ENCODE results near the gene FKBP8. TPM values are rescaled to one million over a fixed set of nuclear protein-coding genes. Genes with fewer than 3 reads are reported as not detected.
"Not testable (repeated sequence)": the region's sequence is repeated elsewhere in the genome, so short reads cannot be mapped to it uniquely, and the experiment has no call there.

FKBP8 gene
- total RNA-seq, 2 experiments from 2014 or later = 161 to 163 TPM

- Mint-ChIP-seq H3K36me3 (ENCODE audit: low read depth) (peaks cover 4% of the 10 kb centered on the region), H3K4me1 (ENCODE audit: low read depth) (peaks cover 24% of the 10 kb centered on the region), H3K4me3 (peak within 1 kb of the TSS; percentile 93), H3K27me3 (ENCODE audit: low read depth) (no peaks in the 10 kb centered on the region), H3K9me3 (no peaks in the 10 kb centered on the region), H3K27ac (peak within 1 kb of the TSS; percentile 92)
- peak; percentile 99 for DNase-seq
- CTCF ChIA-PET = interaction anchor here (0.7 to 5.0 kb wide), 5 partner anchors 8 to 95 kb away, joined by 3 to 26 read pairs (median 5); partner anchors contain the start of genes ELL and REX1BD
- intact Hi-C loops (cut with micrococcal nuclease) = loop anchor here (1.0 kb wide), 6 partner anchors 13 to 362 kb away; partner anchors contain the start of genes COPE, DDX49, ELL and JUND
Observed at GRCh38 chr19:18557411-18558201, 14.2 kb upstream of the FKBP8 start, which contains the start of gene KXD1. Gene KXD1, plus strand, starts transcription at chr19:18557870. Its CDS starts 4,187 bp downstream, at chr19:18562057.

GRCh38 chr19:18551631-18552030 lies 8.3 kb upstream of the FKBP8 start:
- no peaks in the 10 kb centered on the region for H3K36me3 Mint-ChIP-seq (ENCODE audit: low read depth)
- no peak overlapping the region for H3K4me3 Mint-ChIP-seq
- H3K4me1 Mint-ChIP-seq (ENCODE audit: low read depth) = no peaks in the 10 kb centered on the region
- no peaks in the 10 kb centered on the region for H3K27me3 Mint-ChIP-seq (ENCODE audit: low read depth)
- intact Hi-C loops (cut with micrococcal nuclease) = no loop called here
- CTCF ChIA-PET = no interaction called here
- no peak overlapping the region for H3K27ac Mint-ChIP-seq
- no peak for DNase-seq
- no peaks in the 10 kb centered on the region for H3K9me3 Mint-ChIP-seq

DNA sequence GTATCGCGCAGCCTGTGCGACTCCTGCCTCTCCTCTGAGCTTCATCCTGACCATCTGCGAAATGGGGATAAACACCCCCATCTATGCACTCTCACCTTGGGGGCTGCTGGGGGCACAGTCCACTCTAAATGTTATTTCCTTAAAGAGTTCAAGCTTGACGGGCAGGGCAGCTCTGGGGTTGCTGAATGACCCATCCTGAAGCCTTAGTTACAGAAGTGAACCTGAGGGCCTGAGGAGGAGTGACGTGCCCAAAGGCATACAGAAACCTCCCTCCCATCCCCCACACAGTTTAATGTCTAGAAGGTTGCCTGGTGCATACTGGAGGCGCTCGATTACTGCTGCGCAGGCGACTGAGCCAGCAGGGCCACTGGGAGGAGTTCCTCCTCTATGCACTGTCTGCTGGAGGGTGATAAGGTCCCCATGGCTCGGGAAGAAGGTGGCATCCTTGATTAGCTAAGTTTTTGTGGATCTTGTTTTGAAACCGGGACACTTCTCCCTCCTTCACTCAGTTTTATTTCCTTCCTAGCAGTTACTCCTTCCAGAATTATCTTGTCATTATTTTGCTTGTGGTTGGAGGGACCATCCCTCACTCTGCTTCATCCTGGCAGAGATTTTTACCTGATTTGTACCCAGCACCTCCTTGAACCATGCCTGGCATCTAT lies 572 bp upstream of the FKBP8 start:
- Mint-ChIP-seq H3K27ac (peak overlapping the region; percentile 95), H3K27me3 (ENCODE audit: low read depth) (no peaks in the 10 kb centered on the region), H3K36me3 (ENCODE audit: low read depth) (peaks cover 3% of the 10 kb centered on the region), H3K4me3 (peak overlapping the region; percentile 88), H3K4me1 (ENCODE audit: low read depth) (peaks cover 21% of the 10 kb centered on the region), H3K9me3 (no peaks in the 10 kb centered on the region)
- DNase-seq = peak; percentile 92
- intact Hi-C loops (cut with micrococcal nuclease) = loop anchor here (1.0 to 2.0 kb wide), 8 partner anchors 13 to 489 kb away; partner anchors contain the start of genes ARMC6, COPE, DDX49 and ELL
- CTCF ChIA-PET = interaction anchor here (0.7 to 2.2 kb wide), 12 partner anchors 10 to 303 kb away, joined by 3 to 12 read pairs (median 4); partner anchors contain the start of gene ELL

DNA sequence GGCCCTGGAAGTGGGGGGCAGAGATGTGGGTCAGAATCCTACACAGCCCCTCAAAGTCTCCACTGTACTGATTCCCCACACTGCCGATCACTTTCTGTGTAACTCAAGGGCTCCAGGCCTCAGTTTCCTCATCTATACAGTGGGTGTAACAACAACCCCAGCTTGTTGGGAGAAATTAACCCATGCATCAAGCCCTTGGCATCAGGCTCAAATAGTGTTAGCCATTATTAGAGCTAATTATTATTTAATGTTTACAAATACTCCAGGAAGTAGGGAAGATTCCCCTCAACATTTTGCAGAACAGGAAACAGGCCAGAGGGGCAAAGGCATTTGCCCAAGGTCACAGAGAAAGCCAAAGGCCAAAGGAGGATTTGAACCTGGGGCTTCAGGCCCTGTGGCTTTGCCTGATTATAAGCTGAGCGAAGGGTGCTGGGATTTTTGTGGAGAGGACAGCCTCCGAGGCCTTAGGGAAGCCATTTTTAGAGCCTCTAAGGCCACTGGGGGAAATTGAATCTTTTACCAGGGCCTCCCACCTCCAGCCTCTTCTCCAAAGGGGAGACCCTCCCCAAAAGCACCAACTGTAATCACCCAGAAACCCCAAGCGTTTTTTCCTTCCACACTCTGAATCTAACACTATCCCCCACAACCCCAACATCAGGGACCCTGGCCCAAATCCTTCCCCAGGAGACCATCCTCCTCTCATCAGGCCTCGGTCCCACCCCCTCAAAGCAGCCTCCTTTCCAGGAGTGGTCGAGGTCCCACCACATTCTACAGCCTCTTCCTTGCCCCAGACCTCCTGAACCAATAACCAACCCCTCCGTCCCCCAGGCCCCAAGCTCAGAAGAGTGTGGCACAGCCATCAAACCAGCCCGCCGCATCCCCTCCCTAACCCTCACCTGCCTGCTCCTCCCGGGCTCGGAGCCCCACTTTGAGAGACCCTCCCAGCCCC lies 1.1 kb downstream of the FKBP8 start:
- Mint-ChIP-seq H3K36me3 (ENCODE audit: low read depth) (peaks cover 3% of the 10 kb centered on the region), H3K27ac (peak overlapping the region; percentile 86), H3K4me1 (ENCODE audit: low read depth) (peaks cover 21% of the 10 kb centered on the region), H3K4me3 (peak overlapping the region; percentile 83), H3K27me3 (ENCODE audit: low read depth) (no peaks in the 10 kb centered on the region), H3K9me3 (no peaks in the 10 kb centered on the region)
- CTCF ChIA-PET = interaction anchor here (1.0 to 1.7 kb wide), 3 partner anchors 11 to 46 kb away, joined by 3 to 4 read pairs (median 3); no protein-coding TSS in a partner anchor
- intact Hi-C loops (cut with micrococcal nuclease) = loop anchor here (2.0 kb wide), 1 partner anchor 491 kb away; the partner anchor contains the start of genes ARMC6 and SUGP2
- no peak for DNase-seq

DNA sequence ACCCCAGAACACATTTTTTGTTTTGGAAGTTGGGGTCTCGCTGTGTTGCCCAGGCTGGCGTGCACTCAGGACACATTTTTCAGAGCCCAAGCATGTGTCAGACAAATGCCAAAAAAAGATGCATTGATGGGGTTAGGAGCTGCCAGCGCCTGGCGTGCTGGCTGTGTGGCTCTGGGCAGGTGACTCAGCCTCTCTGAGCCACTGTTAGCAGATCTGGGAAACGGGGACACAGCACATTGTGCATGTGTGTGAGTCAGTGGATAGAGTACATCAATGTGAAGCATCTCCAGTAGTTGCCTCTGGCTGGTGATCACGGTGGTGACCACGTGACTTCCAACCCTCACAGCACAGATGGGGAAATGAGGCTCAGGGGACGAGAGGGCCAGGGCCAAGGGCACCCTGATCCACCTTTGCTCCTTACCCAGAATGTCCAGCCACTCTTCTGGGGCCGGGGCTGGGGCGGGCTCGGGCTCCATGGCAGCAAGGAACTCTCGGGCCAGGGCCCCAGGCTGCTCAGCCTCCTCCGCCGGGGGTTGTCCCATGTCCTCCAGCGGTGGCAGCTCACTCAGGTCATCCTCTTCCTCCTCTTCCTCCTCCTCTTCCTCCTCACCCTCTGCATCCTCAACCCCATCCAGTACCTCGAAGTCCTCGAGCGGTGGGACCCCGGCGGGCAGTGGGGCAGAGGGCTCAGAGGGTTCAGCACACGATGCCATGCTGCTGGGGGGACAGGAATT lies 1.9 kb downstream of the FKBP8 start:
- CTCF ChIA-PET = interaction anchor here (1.0 to 1.7 kb wide), 2 partner anchors 12 to 18 kb away, joined by 3 to 4 read pairs; no protein-coding TSS in a partner anchor
- Mint-ChIP-seq H3K36me3 (ENCODE audit: low read depth) (peaks cover 6% of the 10 kb centered on the region), H3K4me1 (ENCODE audit: low read depth) (peaks cover 21% of the 10 kb centered on the region), H3K4me3 (peak overlapping the region; percentile 83), H3K27ac (peak overlapping the region; percentile 86), H3K9me3 (no peaks in the 10 kb centered on the region), H3K27me3 (ENCODE audit: low read depth) (no peaks in the 10 kb centered on the region)
- no peak for DNase-seq
- intact Hi-C loops (cut with micrococcal nuclease) = no loop called here

DNA sequence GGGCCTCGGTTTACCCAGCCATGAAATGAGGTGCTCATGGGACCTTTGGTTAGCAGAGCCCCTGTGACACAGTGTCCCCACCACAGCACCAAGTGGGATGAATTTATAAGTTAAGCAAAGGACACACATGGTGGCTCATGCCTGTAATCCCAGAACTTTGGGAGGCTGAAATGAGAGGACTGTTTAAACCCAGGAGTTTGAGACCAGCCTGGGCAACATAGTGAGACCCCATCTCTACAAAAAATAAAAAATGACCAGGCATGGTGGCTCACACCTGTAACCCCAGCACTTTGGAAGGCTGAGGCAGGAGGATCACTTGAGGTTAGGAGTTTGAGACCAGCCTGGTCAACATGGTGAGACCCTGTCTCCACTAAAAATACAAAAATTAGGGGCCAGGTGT lies 3.2 kb downstream of the FKBP8 start:
- DNase-seq; H3K27me3 Mint-ChIP-seq (ENCODE audit: low read depth); H3K9me3 Mint-ChIP-seq; intact Hi-C loops (cut with micrococcal nuclease); H3K4me3 Mint-ChIP-seq; H3K36me3 Mint-ChIP-seq (ENCODE audit: low read depth); H3K27ac Mint-ChIP-seq: not testable (repeated sequence)
- CTCF ChIA-PET = interaction anchor here (0.6 kb wide), 1 partner anchor 28 kb away, joined by 3 read pairs; no protein-coding TSS in a partner anchor
- H3K4me1 Mint-ChIP-seq (ENCODE audit: low read depth) = peaks cover 21% of the 10 kb centered on the region

DNA sequence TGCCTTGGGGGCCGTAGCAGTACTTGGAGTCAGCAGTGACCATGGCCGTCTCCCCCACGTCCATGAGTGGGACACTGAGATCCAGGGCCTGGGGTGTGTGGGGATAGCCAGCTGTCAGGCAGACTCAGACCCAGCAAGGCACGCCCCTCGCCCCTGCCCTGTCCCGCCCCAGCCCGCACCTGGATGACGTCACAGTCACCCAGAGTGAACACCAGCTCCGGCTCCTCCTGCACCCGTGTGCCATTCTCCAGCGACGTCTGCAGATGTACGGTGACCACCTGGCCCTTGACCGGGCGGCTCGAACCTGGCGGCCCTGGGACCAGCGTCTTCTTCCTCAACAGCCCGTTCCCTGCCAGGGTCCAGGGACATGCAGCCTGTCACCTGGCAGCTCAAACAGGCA lies 4.0 kb downstream of the FKBP8 start:
- Mint-ChIP-seq H3K9me3 (no peaks in the 10 kb centered on the region), H3K4me3 (no peak overlapping the region), H3K27ac (no peak overlapping the region), H3K27me3 (ENCODE audit: low read depth) (no peaks in the 10 kb centered on the region), H3K4me1 (ENCODE audit: low read depth) (peaks cover 18% of the 10 kb centered on the region), H3K36me3 (ENCODE audit: low read depth) (peaks cover 7% of the 10 kb centered on the region)
- intact Hi-C loops (cut with micrococcal nuclease) = no loop called here
- DNase-seq = no peak
- CTCF ChIA-PET = no interaction called here

DNA sequence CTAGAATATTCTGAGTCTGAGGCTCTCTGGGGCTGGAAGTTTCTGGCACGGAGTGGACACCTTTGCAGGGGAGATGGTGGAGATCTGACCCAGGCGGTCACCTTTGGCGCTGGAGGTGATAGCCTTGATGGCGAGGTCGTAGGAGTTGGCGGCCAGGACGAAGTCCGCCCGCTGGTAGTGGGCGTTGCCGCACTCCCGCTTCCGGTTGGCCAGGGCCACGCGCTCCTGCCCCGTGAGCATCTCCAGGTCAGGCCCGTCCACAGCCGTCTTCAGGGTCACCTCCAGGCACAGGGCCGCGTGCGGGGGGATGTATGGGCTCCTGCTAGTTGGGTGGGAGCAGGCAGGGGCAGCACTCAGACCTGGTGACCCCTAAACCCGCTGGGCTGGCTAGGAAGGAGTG lies 5.3 kb downstream of the FKBP8 start:
- intact Hi-C loops (cut with micrococcal nuclease) = no loop called here
- CTCF ChIA-PET = interaction anchor here (0.6 kb wide), 1 partner anchor 20 kb away, joined by 4 read pairs; no protein-coding TSS in a partner anchor
- Mint-ChIP-seq H3K27me3 (ENCODE audit: low read depth) (no peaks in the 10 kb centered on the region), H3K4me1 (ENCODE audit: low read depth) (peaks cover 11% of the 10 kb centered on the region), H3K4me3 (no peak overlapping the region), H3K27ac (no peak overlapping the region), H3K9me3 (no peaks in the 10 kb centered on the region), H3K36me3 (ENCODE audit: low read depth) (peaks cover 10% of the 10 kb centered on the region)
- DNase-seq = no peak

DNA sequence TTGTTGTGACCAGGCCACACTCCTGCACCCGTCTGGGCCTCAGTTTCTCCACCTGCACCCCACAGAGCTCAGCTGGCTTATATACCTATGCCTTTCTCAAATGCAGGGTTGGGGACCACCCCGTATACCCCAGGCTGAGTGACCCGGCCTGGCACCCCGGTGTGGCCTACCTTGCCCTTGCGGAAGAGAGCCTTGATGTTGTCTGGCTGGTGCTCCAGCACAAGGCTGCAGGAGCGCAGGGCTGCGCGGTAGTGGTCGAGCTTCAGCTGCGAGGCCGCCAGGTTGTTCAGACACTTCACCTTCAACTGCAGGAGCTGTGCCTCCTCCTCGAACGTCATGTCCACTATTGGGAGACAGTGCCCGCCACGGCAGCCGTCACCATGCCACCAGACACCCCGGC lies 5.9 kb downstream of the FKBP8 start:
- intact Hi-C loops (cut with micrococcal nuclease) = no loop called here
- peaks cover 14% of the 10 kb centered on the region for H3K36me3 Mint-ChIP-seq (ENCODE audit: low read depth)
- no peaks in the 10 kb centered on the region for H3K27me3 Mint-ChIP-seq (ENCODE audit: low read depth)
- peaks cover 9% of the 10 kb centered on the region for H3K4me1 Mint-ChIP-seq (ENCODE audit: low read depth)
- H3K9me3 Mint-ChIP-seq = no peaks in the 10 kb centered on the region
- CTCF ChIA-PET = no interaction called here
- no peak for DNase-seq
- no peak overlapping the region for H3K4me3 Mint-ChIP-seq
- H3K27ac Mint-ChIP-seq = no peak overlapping the region

DNA sequence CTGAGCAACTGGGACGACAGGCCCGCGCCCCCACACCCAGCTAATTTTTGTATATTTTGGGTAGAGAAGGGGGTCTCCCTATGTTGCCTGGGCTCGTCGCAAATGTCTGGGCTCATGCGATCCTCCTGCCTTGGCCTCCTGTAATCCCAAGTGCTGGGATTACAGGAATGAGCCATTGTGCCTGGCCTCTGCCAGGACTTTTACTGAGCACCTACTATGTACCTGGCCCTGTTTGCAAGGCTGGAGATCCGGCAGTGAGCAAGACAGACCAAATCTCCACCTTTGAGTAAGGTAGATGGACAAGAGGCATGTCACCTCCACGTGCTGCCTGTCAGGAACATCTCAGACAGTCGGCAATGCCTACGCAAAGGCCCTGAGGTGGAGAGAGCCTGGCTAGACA lies 6.9 kb downstream of the FKBP8 start:
- Mint-ChIP-seq H3K9me3 (no peaks in the 10 kb centered on the region), H3K36me3 (ENCODE audit: low read depth) (peaks cover 17% of the 10 kb centered on the region), H3K27ac (no peak overlapping the region), H3K27me3 (ENCODE audit: low read depth) (no peaks in the 10 kb centered on the region), H3K4me3 (no peak overlapping the region), H3K4me1 (ENCODE audit: low read depth) (peaks cover 3% of the 10 kb centered on the region)
- intact Hi-C loops (cut with micrococcal nuclease) = no loop called here
- CTCF ChIA-PET = interaction anchor here (0.6 kb wide), 1 partner anchor 24 kb away, joined by 3 read pairs; no protein-coding TSS in a partner anchor
- no peak for DNase-seq

GRCh38 chr19:18533058-18533457 lies 10.3 kb downstream of the FKBP8 start:
- H3K36me3 Mint-ChIP-seq (ENCODE audit: low read depth) = peaks cover 17% of the 10 kb centered on the region
- no peak for DNase-seq
- CTCF ChIA-PET = interaction anchor here (0.6 to 1.0 kb wide), 2 partner anchors 10 to 144 kb away, joined by 3 read pairs; no protein-coding TSS in a partner anchor
- no peaks in the 10 kb centered on the region for H3K9me3 Mint-ChIP-seq
- no peak overlapping the region for H3K27ac Mint-ChIP-seq
- H3K4me3 Mint-ChIP-seq = no peak overlapping the region
- no peaks in the 10 kb centered on the region for H3K4me1 Mint-ChIP-seq (ENCODE audit: low read depth)
- H3K27me3 Mint-ChIP-seq (ENCODE audit: low read depth) = no peaks in the 10 kb centered on the region
- intact Hi-C loops (cut with micrococcal nuclease) = no loop called here

Measured in activated naive CD4-positive, alpha-beta T cell treated with anti-CD3 and anti-CD28 coated beads for 36 hours (primary cell).